Retinal pigment epithelial cell (primary cell): ENCODE results near the gene MAU2.

ENCODE experiments used
- DNase-seq: peaks from one replicate; pipeline ENCODE4 v3.0.0-alpha.2; 2010; ENCODE audit warnings: low read depth
- H3K4me3 ChIP-seq: 2 replicates; pipeline ENCODE4 v1.5.1; 2011; ENCODE audit warnings: mild to moderate bottlenecking, low read length, control low read depth, moderate library complexity
- TF ChIP-seq, protein P1 (sequence below): conservative IDR thresholded peaks from 2 replicates; pipeline ENCODE4 v1.5.1; 2011; ENCODE audit warnings: low read depth, low read length, control low read depth, inconsistent platforms

MAU2 gene

DNA sequence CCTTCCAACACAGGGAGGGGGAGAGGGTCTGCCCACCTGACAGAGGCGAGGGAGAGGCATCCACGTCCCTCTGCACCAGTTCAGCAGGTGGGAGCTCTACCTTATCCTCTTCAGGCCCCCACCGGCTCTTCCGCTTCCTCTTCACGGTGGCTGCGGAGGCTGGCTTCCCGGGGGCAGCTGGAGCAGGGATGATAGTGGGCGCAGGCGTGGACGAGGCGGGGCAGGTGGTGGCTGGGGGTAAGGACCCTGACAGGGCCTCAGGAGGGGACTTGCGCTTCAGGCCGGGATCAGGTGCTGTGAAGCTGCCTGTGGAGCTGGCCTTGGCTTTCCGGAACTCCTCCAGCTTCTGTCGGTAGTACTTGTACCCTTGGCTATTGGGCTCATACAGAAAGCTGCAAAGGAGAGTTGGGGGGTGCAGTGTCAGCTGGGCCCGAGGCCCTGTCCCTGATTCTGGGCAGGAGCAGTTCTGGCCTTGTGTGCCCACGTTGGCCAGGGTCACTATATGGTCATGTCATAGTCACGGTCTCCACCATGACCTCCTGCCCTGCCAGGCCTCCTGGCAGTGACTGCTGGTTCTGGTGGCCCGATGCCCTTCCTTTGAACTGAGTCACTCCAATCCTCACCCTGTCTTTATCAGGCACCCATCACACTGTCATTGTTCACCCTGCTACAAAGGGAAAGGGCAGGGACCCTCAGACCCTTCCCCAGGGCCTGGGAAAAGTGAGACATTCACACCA, 23.5 kb upstream of the MAU2 start:
- TF ChIP-seq, protein P1, sequence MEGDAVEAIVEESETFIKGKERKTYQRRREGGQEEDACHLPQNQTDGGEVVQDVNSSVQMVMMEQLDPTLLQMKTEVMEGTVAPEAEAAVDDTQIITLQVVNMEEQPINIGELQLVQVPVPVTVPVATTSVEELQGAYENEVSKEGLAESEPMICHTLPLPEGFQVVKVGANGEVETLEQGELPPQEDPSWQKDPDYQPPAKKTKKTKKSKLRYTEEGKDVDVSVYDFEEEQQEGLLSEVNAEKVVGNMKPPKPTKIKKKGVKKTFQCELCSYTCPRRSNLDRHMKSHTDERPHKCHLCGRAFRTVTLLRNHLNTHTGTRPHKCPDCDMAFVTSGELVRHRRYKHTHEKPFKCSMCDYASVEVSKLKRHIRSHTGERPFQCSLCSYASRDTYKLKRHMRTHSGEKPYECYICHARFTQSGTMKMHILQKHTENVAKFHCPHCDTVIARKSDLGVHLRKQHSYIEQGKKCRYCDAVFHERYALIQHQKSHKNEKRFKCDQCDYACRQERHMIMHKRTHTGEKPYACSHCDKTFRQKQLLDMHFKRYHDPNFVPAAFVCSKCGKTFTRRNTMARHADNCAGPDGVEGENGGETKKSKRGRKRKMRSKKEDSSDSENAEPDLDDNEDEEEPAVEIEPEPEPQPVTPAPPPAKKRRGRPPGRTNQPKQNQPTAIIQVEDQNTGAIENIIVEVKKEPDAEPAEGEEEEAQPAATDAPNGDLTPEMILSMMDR = no peak
- DNase-seq = no peak
- no peak overlapping the region for H3K4me3 ChIP-seq

DNA sequence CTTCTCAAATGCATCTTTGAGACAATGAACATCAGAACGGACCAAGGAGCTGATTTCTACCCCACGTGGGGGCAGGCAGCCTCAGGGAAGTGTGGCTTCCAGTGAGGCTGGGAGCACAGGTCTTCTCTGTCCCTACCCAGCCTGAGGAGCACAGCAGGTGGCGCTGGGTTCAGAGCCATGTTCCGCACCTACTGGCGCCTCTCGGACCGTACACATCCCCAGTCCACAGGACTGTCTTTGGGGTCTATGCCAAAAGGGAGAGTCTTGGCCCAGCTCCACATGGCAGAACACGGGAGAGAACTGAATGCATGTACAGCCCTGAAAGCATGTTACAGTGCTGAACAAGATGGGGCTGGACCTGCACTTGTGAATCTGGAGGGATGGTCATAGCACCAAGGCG, 22.9 kb upstream of the MAU2 start:
- no peak for DNase-seq
- TF ChIP-seq, protein P1 = no peak
- no peak overlapping the region for H3K4me3 ChIP-seq

DNA sequence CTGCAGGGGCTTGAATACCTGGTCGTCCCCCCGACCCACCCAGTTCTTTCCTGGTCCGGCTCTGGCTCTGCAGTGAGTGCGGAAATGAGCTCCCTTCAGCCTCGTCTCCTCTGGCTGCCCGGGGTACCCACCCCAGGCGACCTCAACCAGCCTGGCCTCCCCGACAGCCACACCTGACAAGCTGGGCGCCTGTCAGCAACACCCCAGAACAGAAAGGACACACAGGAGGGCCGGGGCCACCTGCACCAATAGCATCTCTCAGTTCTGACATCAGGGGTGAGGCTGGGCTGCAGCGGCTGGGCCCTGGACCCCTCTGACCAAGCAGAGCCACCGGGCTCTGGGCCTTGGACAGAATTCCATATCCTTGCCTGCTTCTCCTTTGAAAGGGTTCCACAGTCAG, 20.0 kb upstream of the MAU2 start:
- TF ChIP-seq, protein P1 = no peak
- DNase-seq = no peak
- no peak overlapping the region for H3K4me3 ChIP-seq

DNA sequence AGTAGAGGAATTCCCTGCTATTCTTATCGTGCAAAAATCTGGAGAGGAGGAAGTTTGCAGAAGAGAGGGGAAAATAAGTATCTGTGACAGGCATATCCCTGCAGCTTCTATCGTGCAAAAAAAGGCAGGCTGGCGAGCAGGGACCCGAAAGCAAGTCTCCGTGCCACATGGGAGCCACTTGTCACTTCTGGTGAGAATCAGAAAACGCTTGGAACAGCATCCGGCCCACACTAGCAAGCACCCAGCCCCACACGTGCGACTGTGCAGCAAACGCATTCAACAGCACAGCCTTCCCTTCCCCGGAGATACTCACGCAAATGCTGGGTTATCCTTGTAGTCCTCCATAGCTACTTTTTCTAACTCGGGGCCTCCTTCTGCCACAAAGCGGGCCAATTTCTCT, 17.2 kb upstream of the MAU2 start:
- H3K4me3 ChIP-seq = no peak overlapping the region
- TF ChIP-seq, protein P1 = no peak
- DNase-seq = no peak

DNA sequence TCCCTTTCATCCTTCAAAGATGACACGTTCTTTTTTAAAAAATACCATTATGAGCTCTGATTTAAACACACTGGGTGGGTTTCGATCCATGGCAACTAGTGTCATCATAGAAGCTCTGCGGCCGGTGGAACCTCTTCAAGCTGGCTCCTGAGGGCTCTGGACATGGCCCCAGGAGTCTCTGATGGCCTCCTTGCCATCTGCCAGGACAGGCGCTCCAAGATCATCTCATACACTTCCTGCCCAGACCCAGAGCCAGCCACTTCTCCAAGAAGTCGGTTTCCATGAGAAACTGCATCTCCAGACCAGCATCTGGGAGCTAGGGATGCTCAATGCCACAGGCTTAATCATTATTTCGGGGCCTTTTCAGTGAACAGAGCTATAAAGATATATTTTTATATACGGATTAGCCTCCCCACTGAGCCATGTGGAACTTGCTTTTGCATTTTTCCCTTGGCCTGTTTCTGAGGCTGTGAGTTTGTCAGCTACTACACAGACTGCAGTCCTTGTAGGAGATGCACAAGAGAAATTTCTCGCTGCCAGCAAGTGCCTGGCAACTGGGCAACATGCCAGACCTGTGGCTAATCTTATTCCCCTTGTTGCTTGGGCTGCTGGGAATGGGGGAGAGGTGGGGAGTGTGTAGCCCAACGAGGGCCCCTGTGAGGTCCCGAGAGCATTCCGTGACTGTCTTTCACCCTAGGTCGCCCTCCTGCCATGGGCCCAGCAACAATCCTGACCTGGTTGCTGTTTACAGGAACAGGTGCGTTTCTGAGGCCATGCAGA, 16.3 kb upstream of the MAU2 start:
- DNase-seq = peak; percentile 68
- TF ChIP-seq, protein P1 = no peak
- no peak overlapping the region for H3K4me3 ChIP-seq

DNA sequence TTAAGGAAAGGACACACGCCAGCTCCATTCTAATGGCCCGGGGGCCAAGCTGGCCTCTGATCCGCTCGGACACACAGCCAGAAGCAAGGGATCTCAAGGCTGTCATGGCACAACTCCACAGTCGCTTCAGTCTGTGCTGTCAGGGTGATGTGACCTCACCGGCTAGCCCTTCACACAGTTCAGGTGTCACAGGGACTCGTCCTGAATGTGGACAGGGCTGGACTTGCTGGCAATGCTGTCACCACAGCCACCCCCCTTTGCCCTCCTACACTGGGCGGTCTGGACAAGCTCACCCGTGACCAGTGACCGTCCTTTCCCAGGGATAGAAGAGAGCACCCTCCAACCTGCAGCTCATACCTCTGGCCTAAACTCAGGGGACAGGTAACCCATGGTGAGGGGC, 15.6 kb upstream of the MAU2 start:
- H3K4me3 ChIP-seq = no peak overlapping the region
- no peak for DNase-seq
- TF ChIP-seq, protein P1 = no peak

DNA sequence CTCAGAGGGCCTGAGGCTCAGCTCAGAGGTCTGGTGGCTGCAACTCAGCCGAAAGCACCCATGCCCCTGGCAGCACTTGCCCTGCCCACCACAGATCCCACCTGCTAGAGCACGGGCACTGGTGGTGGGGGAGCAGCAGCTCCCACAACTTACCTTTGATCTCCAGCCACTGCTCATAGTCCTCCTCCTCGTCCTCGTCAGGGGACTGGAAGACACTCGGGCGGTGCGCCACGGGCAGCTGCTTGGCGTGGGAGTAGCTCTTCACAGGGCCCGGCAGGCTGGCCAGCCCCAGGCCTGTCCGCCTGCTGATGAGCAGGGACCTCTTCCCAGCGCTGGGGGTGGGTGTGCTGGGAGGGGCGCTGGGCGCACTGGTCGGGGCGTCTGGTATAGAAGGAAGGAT, 14.9 kb upstream of the MAU2 start:
- DNase-seq = no peak
- TF ChIP-seq, protein P1 = no peak

More for the DNA sequence above, 14.9 kb upstream of the MAU2 start:
- H3K4me3 ChIP-seq = no peak overlapping the region
